Stimulated activated effector memory CD8-positive, alpha-beta T cell treated with anti-CD3 and anti-CD28 coated beads, Interleukin-12 subunit alpha, Interleukin-12 subunit beta, amount 100 ng/mL, for 72 hours (primary cell): ENCODE measurements around the gene SPTSSA.
"Not testable (repeated sequence)": the region's sequence is repeated elsewhere in the genome, so short reads cannot be mapped to it uniquely, and the experiment has no call there.

Experiments used
- ATAC-seq: fragments of 150-1000 bp; cut with Tn5 transposase; 2 replicates; pipeline ENCODE4 v1.10.0; 2021
- DNase-seq, 2 donors: peaks; one replicate each; pipeline ENCODE4 v3.0.0; 2021 to 2022; ENCODE audit warnings: low spot score in 2 of 2
- H3K27ac Mint-ChIP-seq: one replicate; pipeline ENCODE4 v1.8.0; 2022; ENCODE audit warnings: mild to moderate bottlenecking, mixed read lengths
- H3K36me3 Mint-ChIP-seq: one replicate; pipeline ENCODE4 v1.8.0; 2022; ENCODE audit warnings: mild to moderate bottlenecking, mixed read lengths
- H3K4me1 Mint-ChIP-seq: one replicate; pipeline ENCODE4 v1.8.0; 2022; ENCODE audit warnings: mixed read lengths
- H3K4me3 Mint-ChIP-seq: one replicate; pipeline ENCODE4 v1.8.0; 2022; ENCODE audit warnings: mild to moderate bottlenecking, mixed read lengths
- H3K9me3 Mint-ChIP-seq: one replicate; pipeline ENCODE4 v1.8.0; 2022; ENCODE audit warnings: mixed read lengths

Gene SPTSSA

DNA sequence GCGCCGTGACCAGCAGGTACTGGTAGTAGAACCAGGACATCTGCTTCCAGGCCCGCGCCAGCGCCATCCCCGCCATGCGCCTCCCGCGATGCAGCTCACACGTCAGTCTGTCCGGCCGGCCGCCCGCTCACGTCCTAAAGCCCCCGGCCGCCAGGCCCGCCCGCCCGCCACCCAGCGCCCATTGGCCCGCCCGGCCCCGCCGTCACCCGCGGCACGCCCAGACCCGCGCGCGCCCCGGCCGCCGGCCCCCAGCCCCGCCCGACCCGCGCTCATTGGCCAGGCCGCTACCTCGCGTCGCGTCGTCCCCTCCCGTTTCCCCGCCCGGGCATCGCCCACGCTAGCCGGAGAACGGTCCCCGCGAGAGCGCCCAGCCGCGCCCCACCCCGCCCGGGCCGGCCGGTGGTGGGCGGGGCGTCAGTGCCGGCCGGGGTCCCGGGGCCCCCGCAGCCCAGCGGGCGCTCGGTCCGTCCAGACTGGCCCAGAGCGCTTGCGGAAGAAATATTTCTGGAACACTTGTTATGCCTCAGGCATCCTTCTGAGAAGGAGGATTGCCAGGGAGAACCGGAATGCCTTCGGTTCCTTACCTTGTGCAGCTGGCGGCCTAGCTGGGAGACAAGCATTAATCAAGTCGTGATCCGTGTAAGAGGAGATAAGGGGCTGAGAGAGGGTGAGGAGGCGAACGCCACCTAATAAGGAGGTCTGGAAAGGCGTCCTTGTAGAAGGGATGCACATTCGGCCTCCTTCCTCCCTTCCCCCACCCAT is at the start of gene SPTSSA:
Gene SPTSSA, minus strand, starts transcription at position 109 of the 762 bp plus-strand sequence. Its CDS starts 33 bp downstream, at position 76.
- peak; percentile 83 to 91 for DNase-seq
- Mint-ChIP-seq H3K4me1 (peaks cover 10% of the 10 kb centered on the region), H3K4me3 (no peak within 1 kb of the TSS), H3K9me3 (no peaks in the 10 kb centered on the region), H3K36me3 (peaks cover 1% of the 10 kb centered on the region), H3K27ac (peak within 1 kb of the TSS; percentile 72)
- ATAC-seq: peak; percentile 97

- H3K4me3 Mint-ChIP-seq: no peak overlapping the region
Observed at GRCh38 chr14:34507884-34508283, 45.8 kb upstream of the SPTSSA start.

DNA sequence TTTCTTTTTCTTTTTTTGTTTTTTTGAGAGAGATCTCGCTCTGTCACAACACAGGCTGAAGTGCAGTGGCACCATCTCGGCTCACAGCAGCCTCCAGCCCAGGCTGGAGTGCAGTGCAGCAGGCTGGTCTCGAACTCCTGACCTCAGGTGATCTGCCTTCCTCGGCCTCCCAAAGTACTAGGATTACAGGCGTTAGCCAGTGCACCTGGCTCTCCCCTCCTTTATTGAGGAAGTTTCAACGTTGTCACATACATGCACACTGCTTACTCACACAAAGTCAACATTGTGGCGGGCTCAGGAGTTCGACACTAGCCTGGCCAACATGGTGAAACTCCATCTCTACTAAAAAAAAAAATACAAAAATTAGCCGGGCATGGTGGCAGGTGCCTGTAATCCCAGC is 45.4 kb upstream of the SPTSSA start:
- Mint-ChIP-seq H3K4me1 (no peaks in the 10 kb centered on the region), H3K4me3 (no peak overlapping the region), H3K36me3 (no peaks in the 10 kb centered on the region), H3K27ac (no peak overlapping the region), H3K9me3 (no peaks in the 10 kb centered on the region)
- DNase-seq: no peak
- ATAC-seq: no peak

More at GRCh38 chr14:34507884-34508283, 45.8 kb upstream of the SPTSSA start:
- Mint-ChIP-seq H3K36me3 (no peaks in the 10 kb centered on the region), H3K4me1 (no peaks in the 10 kb centered on the region), H3K27ac (no peak overlapping the region), H3K9me3 (no peaks in the 10 kb centered on the region)
- DNase-seq (no peak), ATAC-seq (no peak)

DNA sequence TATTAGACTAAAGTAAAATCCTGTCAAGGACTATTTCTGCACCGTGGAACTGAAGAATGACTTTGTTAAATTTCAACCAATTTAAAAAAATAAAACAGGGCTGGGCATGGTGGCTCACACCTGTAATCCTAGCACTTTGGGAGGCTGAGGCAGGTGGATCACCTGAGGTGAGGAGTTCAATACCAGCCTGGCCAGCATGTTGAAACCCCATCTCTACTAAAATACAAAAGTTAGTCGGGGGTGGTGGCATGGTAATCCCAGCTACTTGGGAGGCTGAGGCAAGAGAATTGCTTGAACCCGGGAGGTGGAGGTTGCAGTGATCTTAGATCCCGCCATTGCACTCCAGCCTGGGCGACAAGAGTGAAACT is 43.1 kb upstream of the SPTSSA start:
- ATAC-seq, H3K36me3 Mint-ChIP-seq: not testable (repeated sequence)

GRCh38 chr14:34504027-34504426 is 42.0 kb upstream of the SPTSSA start:
- not testable (repeated sequence) for H3K9me3 Mint-ChIP-seq, ATAC-seq, H3K27ac Mint-ChIP-seq, H3K4me1 Mint-ChIP-seq, H3K4me3 Mint-ChIP-seq, DNase-seq, H3K36me3 Mint-ChIP-seq

More for the DNA sequence above, 43.1 kb upstream of the SPTSSA start:
- H3K27ac Mint-ChIP-seq, H3K4me1 Mint-ChIP-seq, H3K9me3 Mint-ChIP-seq, H3K4me3 Mint-ChIP-seq, DNase-seq: not testable (repeated sequence)

GRCh38 chr14:34502545-34503225 is 40.6 kb upstream of the SPTSSA start:
- no peaks in the 10 kb centered on the region for H3K9me3 Mint-ChIP-seq
- H3K4me1 Mint-ChIP-seq: no peaks in the 10 kb centered on the region
- no peak overlapping the region for H3K27ac Mint-ChIP-seq
- no peak for ATAC-seq
- DNase-seq: no peak
- no peaks in the 10 kb centered on the region for H3K36me3 Mint-ChIP-seq
- H3K4me3 Mint-ChIP-seq: no peak overlapping the region

DNA sequence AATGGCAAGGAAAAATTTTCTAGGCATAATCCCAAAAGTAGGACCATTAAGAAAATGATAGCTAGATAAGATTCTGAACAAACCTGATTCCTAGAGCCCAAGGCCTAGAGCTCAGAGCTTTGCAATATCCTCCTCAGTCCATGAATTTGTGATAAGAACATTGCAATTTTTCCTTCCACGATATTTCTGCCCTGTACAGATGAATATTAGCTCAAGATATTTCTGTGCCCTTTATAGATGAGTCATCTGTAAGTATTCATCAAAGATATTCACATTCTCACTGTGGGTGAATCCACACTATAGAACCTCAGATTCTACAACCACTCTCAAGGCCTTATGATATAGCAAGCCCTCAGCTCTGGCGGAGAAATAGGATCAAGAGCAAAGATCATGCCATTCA is 40.0 kb upstream of the SPTSSA start:
- H3K9me3 Mint-ChIP-seq: no peaks in the 10 kb centered on the region
- H3K36me3 Mint-ChIP-seq: no peaks in the 10 kb centered on the region
- no peak for DNase-seq
- ATAC-seq: no peak
- H3K4me3 Mint-ChIP-seq: no peak overlapping the region
- no peaks in the 10 kb centered on the region for H3K4me1 Mint-ChIP-seq
- no peak overlapping the region for H3K27ac Mint-ChIP-seq

- ATAC-seq (no peak), DNase-seq (no peak)
- H3K4me1 Mint-ChIP-seq: no peaks in the 10 kb centered on the region
- H3K9me3 Mint-ChIP-seq: no peaks in the 10 kb centered on the region
- H3K4me3 Mint-ChIP-seq: no peak overlapping the region
- H3K27ac Mint-ChIP-seq: peak overlapping the region; percentile 65
- no peaks in the 10 kb centered on the region for H3K36me3 Mint-ChIP-seq
Observed at GRCh38 chr14:34501004-34501580, 39.1 kb upstream of the SPTSSA start.

DNA sequence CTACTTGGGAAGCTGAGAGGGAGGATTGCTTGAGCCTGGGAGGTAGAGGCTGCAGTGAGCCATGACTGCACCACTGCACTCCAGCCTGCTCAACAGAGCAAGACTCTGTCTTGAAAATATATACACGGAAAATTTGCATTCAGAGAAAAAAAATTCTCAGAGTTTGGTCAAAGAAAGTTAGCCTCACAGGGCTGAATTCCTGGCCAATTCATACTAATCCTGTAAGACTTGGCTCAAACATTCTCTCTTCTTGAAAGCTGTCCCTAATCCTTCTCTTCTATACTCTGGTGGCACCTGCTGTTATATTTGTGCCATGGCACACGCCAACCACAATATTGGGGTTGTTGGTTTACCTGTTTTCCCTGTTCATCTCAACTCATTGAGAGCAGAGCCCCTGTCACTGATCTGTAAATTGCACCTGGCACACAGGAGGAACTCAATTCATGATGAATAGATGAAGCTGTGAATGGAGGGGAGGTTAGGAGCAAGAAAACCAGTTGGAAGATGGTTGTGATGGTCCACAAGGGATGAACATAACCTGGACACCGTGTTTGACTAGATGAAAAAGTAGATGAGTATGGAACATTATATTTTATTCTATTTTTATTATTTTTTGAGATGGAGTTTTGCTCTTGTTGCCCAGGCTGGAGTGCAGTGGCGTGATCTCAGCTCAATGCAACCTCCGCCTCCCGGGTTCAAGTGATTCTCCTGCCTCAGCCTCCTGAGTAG is 36.8 kb upstream of the SPTSSA start:
- Mint-ChIP-seq H3K27ac (no peak overlapping the region), H3K4me1 (no peaks in the 10 kb centered on the region), H3K9me3 (no peaks in the 10 kb centered on the region), H3K4me3 (no peak overlapping the region), H3K36me3 (no peaks in the 10 kb centered on the region)
- ATAC-seq: peak; percentile 45
- DNase-seq: no peak

GRCh38 chr14:34496679-34497513 is 34.9 kb upstream of the SPTSSA start:
- ATAC-seq: no peak
- no peaks in the 10 kb centered on the region for H3K36me3 Mint-ChIP-seq
- no peaks in the 10 kb centered on the region for H3K4me1 Mint-ChIP-seq
- no peaks in the 10 kb centered on the region for H3K9me3 Mint-ChIP-seq
- H3K4me3 Mint-ChIP-seq: no peak overlapping the region
- DNase-seq: no peak
- no peak overlapping the region for H3K27ac Mint-ChIP-seq

- no peak for DNase-seq
- H3K4me3 Mint-ChIP-seq: no peak overlapping the region
- H3K9me3 Mint-ChIP-seq: no peaks in the 10 kb centered on the region
- H3K36me3 Mint-ChIP-seq: no peaks in the 10 kb centered on the region
- H3K27ac Mint-ChIP-seq: no peak overlapping the region
- no peak for ATAC-seq
- no peaks in the 10 kb centered on the region for H3K4me1 Mint-ChIP-seq
Observed at GRCh38 chr14:34496007-34496678, 34.1 kb upstream of the SPTSSA start.

- Mint-ChIP-seq H3K4me3 (no peak overlapping the region), H3K4me1 (no peaks in the 10 kb centered on the region), H3K9me3 (peaks cover 3% of the 10 kb centered on the region), H3K27ac (no peak overlapping the region), H3K36me3 (no peaks in the 10 kb centered on the region)
- DNase-seq (no peak), ATAC-seq (no peak)
Observed at GRCh38 chr14:34489324-34489723, 27.3 kb upstream of the SPTSSA start.

- H3K27ac Mint-ChIP-seq: no peak overlapping the region
- no peaks in the 10 kb centered on the region for H3K36me3 Mint-ChIP-seq
- H3K4me3 Mint-ChIP-seq: no peak overlapping the region
- no peak for ATAC-seq
- no peak for DNase-seq
- H3K4me1 Mint-ChIP-seq: no peaks in the 10 kb centered on the region
- H3K9me3 Mint-ChIP-seq: peaks cover 3% of the 10 kb centered on the region
Observed at GRCh38 chr14:34488528-34488927, 26.5 kb upstream of the SPTSSA start.

DNA sequence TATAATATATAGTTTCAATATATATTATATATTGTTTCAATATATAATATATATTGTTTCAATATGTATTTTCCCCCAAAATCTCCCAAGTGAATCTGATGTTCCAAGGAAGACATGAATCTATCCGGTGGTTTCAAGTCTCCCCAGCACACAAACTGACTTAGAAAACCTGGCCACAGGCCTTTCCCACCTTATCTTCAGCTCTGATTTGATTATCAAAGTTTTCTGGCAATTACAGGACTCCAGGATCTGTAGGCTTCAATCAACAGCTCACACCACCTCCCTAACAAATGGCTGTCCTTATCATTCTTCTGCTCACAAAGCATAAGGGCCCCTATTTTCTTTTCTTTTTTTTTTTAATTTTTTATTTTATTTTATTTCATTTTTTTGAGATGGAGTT is 22.7 kb upstream of the SPTSSA start:
- Mint-ChIP-seq H3K36me3 (no peaks in the 10 kb centered on the region), H3K4me3 (no peak overlapping the region), H3K27ac (no peak overlapping the region), H3K4me1 (no peaks in the 10 kb centered on the region), H3K9me3 (peaks cover 3% of the 10 kb centered on the region)
- DNase-seq (no peak), ATAC-seq (no peak)
